Skeletal muscle tissue (tissue), 1 donor: ENCODE measurements around the gene C20orf144. TPM values are rescaled to one million over a fixed set of nuclear protein-coding genes. Genes with fewer than 3 reads are reported as not detected.

Source experiments
- total RNA-seq: library from RNA; depleted of rRNA; stranded (reverse); fragments of >200 nt; gene quantifications from one replicate; pipeline ENCODE4 v1.2.3, GENCODE V29; 2014

C20orf144 gene
- total RNA-seq, 1 donor from 2014 or later, result not detected

Other genes with a start within 250 kb of the C20orf144 start
- 36.5 TPM for gene SNTA1, start 218.6 kb upstream of the C20orf144 start, total RNA-seq
- gene CBFA2T2, start 172.2 kb upstream of the C20orf144 start, total RNA-seq, result 10.4 TPM
- gene ACTL10, start 4.6 kb downstream of the C20orf144 start, total RNA-seq, result 1.0 TPM
- gene NECAB3, start 12.1 kb downstream of the C20orf144 start, total RNA-seq, result 32.4 TPM
- 5.2 TPM for gene E2F1, start 24.1 kb downstream of the C20orf144 start, total RNA-seq
- gene PXMP4, start 58.0 kb downstream of the C20orf144 start, total RNA-seq, result 7.3 TPM
- gene ZNF341, start 69.7 kb downstream of the C20orf144 start, total RNA-seq, result 1.0 TPM
- gene CHMP4B, start 149.0 kb downstream of the C20orf144 start, total RNA-seq, result 24.0 TPM